ENCODE results near the gene ATP8A1.

ATP8A1 gene

DNA sequence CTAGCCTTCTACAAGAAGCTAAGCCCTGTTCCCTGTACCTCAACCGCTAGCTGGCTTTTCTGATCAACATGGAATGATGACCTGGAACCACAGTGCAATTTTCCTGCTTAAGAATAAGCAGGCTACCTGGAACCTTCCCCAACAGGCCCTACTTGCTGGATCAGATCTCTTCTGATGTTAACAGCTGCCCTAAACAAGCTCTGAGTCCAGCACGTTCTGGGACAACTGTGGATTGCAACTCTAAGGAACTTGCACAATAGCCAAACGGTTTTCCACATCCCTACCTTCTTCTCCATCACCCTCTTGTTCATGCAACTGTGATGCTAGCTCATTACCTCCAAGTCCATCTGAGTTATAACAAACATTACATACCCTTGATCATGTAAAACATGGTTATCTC, 19.8 kb downstream of the ATP8A1 start:
- H3K4me3 ChIP-seq (replicated peaks; ENCODE audit: low read depth, low read length): no peak overlapping the region
- TF ChIP-seq, protein P1, sequence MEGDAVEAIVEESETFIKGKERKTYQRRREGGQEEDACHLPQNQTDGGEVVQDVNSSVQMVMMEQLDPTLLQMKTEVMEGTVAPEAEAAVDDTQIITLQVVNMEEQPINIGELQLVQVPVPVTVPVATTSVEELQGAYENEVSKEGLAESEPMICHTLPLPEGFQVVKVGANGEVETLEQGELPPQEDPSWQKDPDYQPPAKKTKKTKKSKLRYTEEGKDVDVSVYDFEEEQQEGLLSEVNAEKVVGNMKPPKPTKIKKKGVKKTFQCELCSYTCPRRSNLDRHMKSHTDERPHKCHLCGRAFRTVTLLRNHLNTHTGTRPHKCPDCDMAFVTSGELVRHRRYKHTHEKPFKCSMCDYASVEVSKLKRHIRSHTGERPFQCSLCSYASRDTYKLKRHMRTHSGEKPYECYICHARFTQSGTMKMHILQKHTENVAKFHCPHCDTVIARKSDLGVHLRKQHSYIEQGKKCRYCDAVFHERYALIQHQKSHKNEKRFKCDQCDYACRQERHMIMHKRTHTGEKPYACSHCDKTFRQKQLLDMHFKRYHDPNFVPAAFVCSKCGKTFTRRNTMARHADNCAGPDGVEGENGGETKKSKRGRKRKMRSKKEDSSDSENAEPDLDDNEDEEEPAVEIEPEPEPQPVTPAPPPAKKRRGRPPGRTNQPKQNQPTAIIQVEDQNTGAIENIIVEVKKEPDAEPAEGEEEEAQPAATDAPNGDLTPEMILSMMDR (IDR thresholded peaks at IDR 0.05; ENCODE audit: low read depth, low read length, missing control alignments): no peak
- DNase-seq (ENCODE audit: extremely low read depth, low read depth): no peak

DNA sequence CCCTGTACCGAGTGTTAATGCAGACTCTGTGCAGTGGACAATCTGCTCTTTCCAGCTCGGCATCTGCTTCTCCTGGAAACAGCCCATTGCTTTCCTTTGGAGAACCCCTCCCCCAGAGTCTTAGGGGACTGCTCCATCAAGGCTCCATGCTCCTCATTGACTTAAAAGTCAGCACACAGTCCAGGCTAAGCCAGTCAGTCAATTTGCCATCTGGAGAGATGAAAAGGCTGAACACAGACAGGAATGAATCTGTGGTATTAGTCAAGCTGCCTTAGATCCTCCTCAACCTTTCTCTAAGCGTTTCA, 20.3 kb downstream of the ATP8A1 start:
- H3K4me3 ChIP-seq (replicated peaks; ENCODE audit: low read depth, low read length): no peak overlapping the region
- TF ChIP-seq, protein P1 (IDR thresholded peaks at IDR 0.05; ENCODE audit: low read depth, low read length, missing control alignments): no peak
- DNase-seq (ENCODE audit: extremely low read depth, low read depth): no peak

DNA sequence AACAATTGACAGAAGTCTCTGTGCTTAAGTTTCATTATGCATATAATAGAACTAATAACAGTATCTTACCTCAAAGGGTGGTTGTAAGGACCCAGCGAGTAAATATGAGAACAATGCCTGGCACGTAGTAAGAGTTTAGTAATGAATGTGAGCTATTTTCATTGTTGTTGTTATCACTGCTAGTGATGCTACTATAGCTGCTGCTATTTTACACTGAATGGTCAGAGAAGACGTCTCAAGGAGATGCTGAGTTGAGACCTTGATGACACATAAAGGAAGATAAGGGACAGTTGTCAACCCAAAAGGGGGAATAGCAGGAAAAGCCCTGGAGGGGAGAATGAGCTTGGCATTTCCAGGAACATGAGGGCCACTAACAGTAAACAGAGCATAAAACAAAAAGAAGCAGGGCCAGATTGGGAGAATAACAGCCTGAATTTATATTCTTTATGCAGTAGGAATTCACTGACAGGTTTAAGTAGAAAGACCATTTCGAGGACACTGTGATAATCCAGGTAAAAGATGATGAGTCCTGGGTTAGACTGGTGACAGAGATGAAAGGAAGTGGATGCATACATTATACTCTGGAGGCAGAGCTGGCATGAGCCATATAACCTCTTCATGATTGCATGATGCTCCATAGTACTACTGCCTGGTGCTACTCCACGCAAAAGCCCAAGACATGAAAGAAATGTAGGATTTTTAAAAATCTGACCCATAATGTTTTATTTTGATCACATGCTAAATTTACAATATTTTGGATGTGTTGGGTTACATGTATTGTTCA, 23.1 kb downstream of the ATP8A1 start:
- DNase-seq (ENCODE audit: extremely low read depth, low read depth): no peak
- H3K4me3 ChIP-seq (replicated peaks; ENCODE audit: low read depth, low read length): no peak overlapping the region
- TF ChIP-seq, protein P1 (IDR thresholded peaks at IDR 0.05; ENCODE audit: low read depth, low read length, missing control alignments): no peak

DNA sequence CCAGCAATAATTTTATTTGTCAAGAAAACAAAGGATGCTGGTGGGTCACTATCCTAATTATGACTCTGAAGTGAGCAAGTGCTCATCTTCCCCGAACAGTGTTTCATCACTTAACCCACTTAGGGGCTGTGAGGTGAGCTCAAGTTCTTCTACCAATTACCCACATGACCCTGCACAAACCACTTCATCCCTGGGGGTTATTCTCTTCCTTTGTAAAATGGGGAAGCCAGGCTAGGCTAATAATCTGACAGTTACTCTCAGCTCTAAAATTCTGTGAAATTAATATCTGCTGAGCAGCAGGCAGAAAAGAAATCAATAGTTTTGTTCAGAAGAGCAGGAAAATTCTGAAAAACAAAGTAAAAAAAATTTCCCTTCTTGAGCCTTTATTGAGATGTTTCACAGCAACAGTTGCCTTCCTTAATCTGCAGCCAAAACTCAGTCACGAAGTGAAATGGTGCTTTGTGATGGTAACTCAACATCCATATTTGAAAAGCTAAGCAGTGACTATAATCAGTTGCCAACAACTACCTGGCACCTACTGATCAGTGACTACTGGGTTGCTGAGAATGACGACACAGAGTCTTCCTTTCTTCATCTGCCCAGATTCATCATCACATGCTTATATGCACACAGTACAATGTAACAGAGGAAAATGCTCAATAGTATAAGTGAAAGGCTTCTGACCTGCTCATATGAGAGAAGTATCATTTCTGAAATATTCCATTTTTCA, 24.1 kb downstream of the ATP8A1 start:
- DNase-seq (ENCODE audit: extremely low read depth, low read depth): no peak
- TF ChIP-seq, protein P1 (IDR thresholded peaks at IDR 0.05; ENCODE audit: low read depth, low read length, missing control alignments): no peak
- H3K4me3 ChIP-seq (replicated peaks; ENCODE audit: low read depth, low read length): no peak overlapping the region

DNA sequence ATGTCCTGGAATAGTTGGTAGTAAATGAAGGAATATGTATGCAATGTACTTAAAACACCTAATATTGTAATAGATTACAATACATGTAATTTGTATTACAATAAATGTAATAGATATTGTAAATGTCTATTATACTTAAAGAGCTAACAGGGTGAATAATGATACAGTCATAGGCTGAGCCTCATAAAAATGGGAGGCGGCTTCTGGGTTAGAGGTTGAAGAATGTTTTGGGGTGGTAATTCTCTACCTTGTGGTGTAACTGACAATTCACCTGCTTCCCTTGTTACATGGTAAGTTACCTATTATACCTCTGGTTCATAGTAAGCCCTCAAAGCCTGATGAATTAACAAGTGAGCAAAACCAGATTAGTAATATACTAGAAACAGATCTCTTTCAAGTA, 26.0 kb downstream of the ATP8A1 start:
- TF ChIP-seq, protein P1 (IDR thresholded peaks at IDR 0.05; ENCODE audit: low read depth, low read length, missing control alignments): no peak
- no peak overlapping the region for H3K4me3 ChIP-seq (replicated peaks; ENCODE audit: low read depth, low read length)
- DNase-seq (ENCODE audit: extremely low read depth, low read depth): no peak

DNA sequence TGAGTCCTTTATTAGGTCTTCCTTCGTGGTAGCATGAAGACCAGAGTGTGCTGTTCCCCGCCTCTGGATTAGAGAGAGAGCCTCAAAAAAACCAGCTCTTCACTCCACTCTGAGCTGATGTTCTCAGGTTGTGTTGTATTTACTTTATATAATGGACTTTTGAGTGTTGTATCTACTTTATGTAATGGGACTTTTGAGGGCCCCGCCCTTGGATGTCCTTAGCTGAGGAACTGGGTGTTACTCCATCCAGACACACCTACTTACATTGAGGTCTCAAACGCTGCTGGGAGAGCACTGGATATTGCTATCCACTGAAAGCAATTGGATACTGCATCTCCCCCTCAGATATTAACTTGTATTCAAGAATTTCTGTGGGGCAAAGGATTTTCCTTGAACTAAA, 28.2 kb downstream of the ATP8A1 start:
- no peak for DNase-seq (ENCODE audit: extremely low read depth, low read depth)
- TF ChIP-seq, protein P1 (IDR thresholded peaks at IDR 0.05; ENCODE audit: low read depth, low read length, missing control alignments): no peak
- no peak overlapping the region for H3K4me3 ChIP-seq (replicated peaks; ENCODE audit: low read depth, low read length)

Measured in HFF-Myc (cell line).